ENCODE results near the gene GLDC. TPM values are rescaled to one million over a fixed set of nuclear protein-coding genes. Genes with fewer than 3 reads are reported as not detected.

GLDC gene
- total RNA-seq, 1 donor: 0.72 TPM

DNA sequence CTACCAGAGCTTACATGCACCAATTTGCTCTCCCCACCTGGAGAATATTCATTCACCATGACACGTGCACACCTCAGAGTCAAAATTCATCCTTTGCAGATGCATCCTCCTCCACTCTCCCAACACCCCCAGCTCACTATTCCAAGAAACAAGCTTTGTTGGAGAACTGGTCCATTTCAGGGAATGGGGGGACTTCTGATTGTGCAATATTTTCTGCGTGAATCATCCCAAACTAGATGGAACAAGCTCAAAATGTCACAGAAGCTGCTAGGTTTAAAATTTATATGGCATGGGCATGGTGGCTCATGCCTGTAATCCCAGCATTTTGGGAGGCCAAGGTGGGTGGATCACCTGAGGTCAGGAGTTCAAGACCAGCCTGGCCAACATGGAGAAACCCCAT lies 3.6 kb downstream of the GLDC start:
- Histone ChIP-seq H3K9me3 (ENCODE audit: low read depth, low read length) (no peaks in the 10 kb centered on the region), H3K27me3 (ENCODE audit: insufficient read depth, low read length) (peaks cover 48% of the 10 kb centered on the region), H3K79me2 (ENCODE audit: insufficient read depth, low read length) (no peaks in the 10 kb centered on the region), H2AFZ (ENCODE audit: low read length) (no peak overlapping the region), H4K20me1 (ENCODE audit: insufficient read depth, low read length) (no peaks in the 10 kb centered on the region), H3K4me1 (ENCODE audit: insufficient read depth, low read length) (no peaks in the 10 kb centered on the region), H3K4me3 (ENCODE audit: insufficient read depth, low read length) (no peak overlapping the region), H3K4me2 (ENCODE audit: insufficient read depth, low read length) (no peak overlapping the region), H3K27ac (ENCODE audit: low read depth, low read length) (no peak overlapping the region), H3K36me3 (ENCODE audit: insufficient read depth, low read length) (no peaks in the 10 kb centered on the region)
- DNase-seq (ENCODE audit: insufficient read length, low spot score, missing footprints): peak; percentile 15
- no peak for TF ChIP-seq CTCF (IDR thresholded peaks at IDR 0.05; ENCODE audit: extremely low read depth, low read depth, low read length)

DNA sequence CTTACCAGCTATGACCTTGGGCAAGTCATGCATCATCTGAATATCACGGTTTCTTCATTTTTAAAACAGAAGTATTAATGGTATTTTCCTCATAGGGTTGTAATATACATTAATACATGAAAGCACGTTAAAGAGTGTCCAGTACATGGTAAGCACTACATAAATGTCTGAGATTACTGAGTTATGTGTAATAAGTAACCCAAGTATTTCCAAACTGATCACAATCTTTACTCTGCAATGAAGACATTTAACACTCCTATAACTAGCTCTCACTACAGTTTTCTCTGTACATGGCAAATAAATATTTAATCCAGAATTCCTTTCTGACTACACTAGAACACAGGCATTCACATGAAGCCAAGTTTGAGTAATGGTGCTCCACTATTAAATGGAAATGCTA lies 4.0 kb downstream of the GLDC start:
- peaks cover 45% of the 10 kb centered on the region for H3K27me3 ChIP-seq (ENCODE audit: insufficient read depth, low read length)
- no peak overlapping the region for H2AFZ ChIP-seq (ENCODE audit: low read length)
- no peak for TF ChIP-seq CTCF (IDR thresholded peaks at IDR 0.05; ENCODE audit: extremely low read depth, low read depth, low read length)
- no peaks in the 10 kb centered on the region for H3K9me3 ChIP-seq (ENCODE audit: low read depth, low read length)
- no peaks in the 10 kb centered on the region for H3K79me2 ChIP-seq (ENCODE audit: insufficient read depth, low read length)
- no peak overlapping the region for H3K4me2 ChIP-seq (ENCODE audit: insufficient read depth, low read length)
- DNase-seq (ENCODE audit: insufficient read length, low spot score, missing footprints): no peak
- no peaks in the 10 kb centered on the region for H3K36me3 ChIP-seq (ENCODE audit: insufficient read depth, low read length)
- H4K20me1 ChIP-seq (ENCODE audit: insufficient read depth, low read length): no peaks in the 10 kb centered on the region
- no peak overlapping the region for H3K4me3 ChIP-seq (ENCODE audit: insufficient read depth, low read length)
- no peak overlapping the region for H3K27ac ChIP-seq (ENCODE audit: low read depth, low read length)
- H3K4me1 ChIP-seq (ENCODE audit: insufficient read depth, low read length): no peaks in the 10 kb centered on the region

GRCh38 chr9:6641056-6641455 lies 4.5 kb downstream of the GLDC start:
- Histone ChIP-seq H3K27ac (ENCODE audit: low read depth, low read length) (no peak overlapping the region), H3K4me1 (ENCODE audit: insufficient read depth, low read length) (no peaks in the 10 kb centered on the region), H3K9me3 (ENCODE audit: low read depth, low read length) (no peaks in the 10 kb centered on the region), H3K79me2 (ENCODE audit: insufficient read depth, low read length) (no peaks in the 10 kb centered on the region), H3K4me2 (ENCODE audit: insufficient read depth, low read length) (no peak overlapping the region), H3K27me3 (ENCODE audit: insufficient read depth, low read length) (peaks cover 40% of the 10 kb centered on the region), H3K36me3 (ENCODE audit: insufficient read depth, low read length) (no peaks in the 10 kb centered on the region), H4K20me1 (ENCODE audit: insufficient read depth, low read length) (no peaks in the 10 kb centered on the region), H2AFZ (ENCODE audit: low read length) (no peak overlapping the region), H3K4me3 (ENCODE audit: insufficient read depth, low read length) (no peak overlapping the region)
- peak; percentile 44 for DNase-seq (ENCODE audit: insufficient read length, low spot score, missing footprints)
- no peak for TF ChIP-seq CTCF (IDR thresholded peaks at IDR 0.05; ENCODE audit: extremely low read depth, low read depth, low read length)

DNA sequence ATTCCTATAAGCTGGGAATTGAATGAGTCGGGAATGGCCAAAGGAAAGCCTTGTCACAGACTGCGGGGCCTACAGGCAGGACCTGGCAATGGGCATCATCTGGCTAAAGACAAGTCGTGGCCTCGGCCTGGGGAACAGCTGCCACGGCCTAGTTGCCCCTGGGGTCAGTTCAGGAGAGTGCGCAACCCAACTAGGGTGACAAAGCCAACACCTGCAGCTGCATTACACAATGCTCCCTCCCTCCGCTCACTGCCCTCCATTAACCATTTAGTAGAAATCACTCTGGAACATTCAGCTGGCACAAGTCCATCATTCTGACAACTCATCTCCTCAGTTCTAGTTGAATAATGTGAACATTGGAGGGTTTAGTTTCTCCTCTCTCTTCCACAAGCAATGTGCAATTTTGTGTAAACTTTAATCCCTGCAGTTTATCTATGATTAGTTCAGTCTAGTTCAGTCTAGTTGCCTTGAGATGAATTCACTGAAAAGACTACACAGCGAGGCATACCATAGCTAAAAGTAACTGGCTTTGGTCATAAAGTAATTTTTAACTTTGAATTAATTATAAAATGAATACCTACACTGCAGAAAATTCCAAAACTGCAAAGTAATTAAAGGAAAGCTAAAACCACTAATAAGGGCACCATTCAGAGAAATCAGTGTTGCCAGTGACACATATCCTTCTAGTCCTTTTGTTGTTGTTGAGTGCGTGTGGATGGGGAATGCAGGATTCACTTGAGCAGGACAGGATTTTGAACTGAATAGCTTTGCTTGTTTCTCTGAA lies 5.1 kb downstream of the GLDC start:
- no peaks in the 10 kb centered on the region for H3K79me2 ChIP-seq (ENCODE audit: insufficient read depth, low read length)
- DNase-seq (ENCODE audit: insufficient read length, low spot score, missing footprints): no peak
- H4K20me1 ChIP-seq (ENCODE audit: insufficient read depth, low read length): no peaks in the 10 kb centered on the region
- no peak for TF ChIP-seq CTCF (IDR thresholded peaks at IDR 0.05; ENCODE audit: extremely low read depth, low read depth, low read length)
- no peak overlapping the region for H3K4me3 ChIP-seq (ENCODE audit: insufficient read depth, low read length)
- no peak overlapping the region for H2AFZ ChIP-seq (ENCODE audit: low read length)
- no peaks in the 10 kb centered on the region for H3K4me1 ChIP-seq (ENCODE audit: insufficient read depth, low read length)
- no peak overlapping the region for H3K27ac ChIP-seq (ENCODE audit: low read depth, low read length)
- H3K36me3 ChIP-seq (ENCODE audit: insufficient read depth, low read length): no peaks in the 10 kb centered on the region
- no peaks in the 10 kb centered on the region for H3K9me3 ChIP-seq (ENCODE audit: low read depth, low read length)
- H3K4me2 ChIP-seq (ENCODE audit: insufficient read depth, low read length): no peak overlapping the region
- H3K27me3 ChIP-seq (ENCODE audit: insufficient read depth, low read length): peaks cover 34% of the 10 kb centered on the region
